ENCODE results near the gene SORL1.
"Not testable (repeated sequence)": the region's sequence is repeated elsewhere in the genome, so short reads cannot be mapped to it uniquely, and the experiment has no call there.

Gene SORL1

GRCh38 chr11:121637587-121637986, 185.5 kb downstream of the SORL1 start:
- not testable (repeated sequence) for DNase-seq

GRCh38 chr11:121643479-121644186, 191.5 kb downstream of the SORL1 start:
- no peak for DNase-seq

GRCh38 chr11:121644187-121644512, 192.0 kb downstream of the SORL1 start:
- DNase-seq, result no peak

GRCh38 chr11:121645001-121645400, 192.9 kb downstream of the SORL1 start:
- DNase-seq, result no peak

GRCh38 chr11:121645596-121645995, 193.5 kb downstream of the SORL1 start:
- no peak for DNase-seq

- DNase-seq, result no peak
Measured at GRCh38 chr11:121648306-121648705, 196.2 kb downstream of the SORL1 start.

- no peak for DNase-seq
Measured at GRCh38 chr11:121649798-121650197, 197.7 kb downstream of the SORL1 start.

- DNase-seq, result peak; percentile 24
Measured at GRCh38 chr11:121650351-121651256, 198.5 kb downstream of the SORL1 start.

GRCh38 chr11:121651257-121651605, 199.1 kb downstream of the SORL1 start:
- DNase-seq, result peak; percentile 20

- DNase-seq, result no peak
Measured at GRCh38 chr11:121652971-121653370, 200.9 kb downstream of the SORL1 start.

GRCh38 chr11:121654259-121654842, 202.2 kb downstream of the SORL1 start:
- DNase-seq, result no peak

GRCh38 chr11:121654843-121655536, 202.9 kb downstream of the SORL1 start:
- no peak for DNase-seq

GRCh38 chr11:121655537-121656327, 203.6 kb downstream of the SORL1 start:
- DNase-seq, result peak; percentile 57

GRCh38 chr11:121656328-121657090, 204.4 kb downstream of the SORL1 start:
- DNase-seq, result no peak

- DNase-seq, result no peak
Measured at GRCh38 chr11:121657146-121657545, 205.0 kb downstream of the SORL1 start.

- no peak for DNase-seq
Measured at GRCh38 chr11:121659811-121660210, 207.7 kb downstream of the SORL1 start.

GRCh38 chr11:121661880-121662486, 209.9 kb downstream of the SORL1 start:
- DNase-seq, result no peak

GRCh38 chr11:121664144-121664543, 212.0 kb downstream of the SORL1 start:
- DNase-seq, result no peak

- no peak for DNase-seq
Measured at GRCh38 chr11:121665206-121665838, 213.2 kb downstream of the SORL1 start.

GRCh38 chr11:121667836-121668235, 215.7 kb downstream of the SORL1 start:
- DNase-seq, result no peak

GRCh38 chr11:121669422-121669821, 217.3 kb downstream of the SORL1 start:
- DNase-seq, result no peak
